ENCODE data around the gene ZNRF3.

Gene ZNRF3

DNA sequence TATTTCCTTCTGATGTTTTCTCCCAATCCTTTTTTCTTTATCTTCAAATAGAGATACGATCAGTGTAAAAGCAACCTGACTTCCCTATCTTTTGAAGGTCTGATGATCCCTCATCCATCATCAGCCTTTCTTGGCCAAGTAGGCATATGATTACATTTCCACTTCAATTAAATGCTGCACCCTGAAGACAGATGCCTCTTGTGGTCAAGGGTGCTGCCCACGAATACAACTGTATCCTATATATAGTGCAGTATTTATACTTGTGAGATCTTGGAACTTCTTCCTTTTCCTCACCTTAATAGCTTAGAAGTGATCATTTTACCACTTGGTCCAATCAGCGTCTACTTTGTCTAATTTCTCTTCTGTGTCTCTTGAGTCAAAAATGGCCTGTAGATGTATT, 9.3 kb upstream of the ZNRF3 start:
- Histone ChIP-seq H2BK12ac (ENCODE audit: low read length) (no peak overlapping the region), H3K27me3 (ENCODE audit: insufficient read depth, low read length) (no peaks in the 10 kb centered on the region), H3K4ac (ENCODE audit: low read depth, low read length) (no peak overlapping the region), H3K36me3 (ENCODE audit: control insufficient read depth in 1 of 2, insufficient read depth in 2 of 2, low read length in 2 of 2) (no peaks in the 10 kb centered on the region), H3K79me1 (ENCODE audit: low read length) (no peaks in the 10 kb centered on the region), H3K4me1 (ENCODE audit: control insufficient read depth in 1 of 2, insufficient read depth in 2 of 2, low read length in 2 of 2) (no peaks in the 10 kb centered on the region), H3K9me3 (ENCODE audit: insufficient read depth, low read depth, low read length) (peaks cover 1% of the 10 kb centered on the region), H4K12ac (ENCODE audit: low read depth, low read length) (no peak overlapping the region), H2AK5ac (ENCODE audit: low read length) (no peak overlapping the region), H2BK5ac (ENCODE audit: low read depth, low read length, poor library complexity) (no peak overlapping the region), H4K91ac (ENCODE audit: low read depth, low read length) (no peak overlapping the region), H3K9ac (ENCODE audit: low read length) (no peak overlapping the region), H3K18ac (ENCODE audit: low read length) (no peak overlapping the region), H3K4me3 (ENCODE audit: low read depth, low read length) (no peak overlapping the region), H3K27ac (ENCODE audit: low read depth, low read length) (no peak overlapping the region), H3K4me2 (ENCODE audit: low read length) (no peak overlapping the region), H3K79me2 (ENCODE audit: control insufficient read depth, insufficient read depth, low read length, poor library complexity) (no peaks in the 10 kb centered on the region), H2BK120ac (ENCODE audit: insufficient read depth, low read length, poor library complexity) (no peak overlapping the region), H4K8ac (ENCODE audit: low read depth, low read length) (no peak overlapping the region), H3K14ac (ENCODE audit: low read length) (no peak overlapping the region), H3K23ac (ENCODE audit: low read length) (no peak overlapping the region), H2AFZ (ENCODE audit: insufficient read depth, low read length, poor library complexity) (no peak overlapping the region)
- no CpG with 5 or more reads among the region's 3 CpGs for WGBS (ENCODE audit: extremely low coverage, insufficient coverage, insufficient read length)
- DNase-seq: no peak

DNA sequence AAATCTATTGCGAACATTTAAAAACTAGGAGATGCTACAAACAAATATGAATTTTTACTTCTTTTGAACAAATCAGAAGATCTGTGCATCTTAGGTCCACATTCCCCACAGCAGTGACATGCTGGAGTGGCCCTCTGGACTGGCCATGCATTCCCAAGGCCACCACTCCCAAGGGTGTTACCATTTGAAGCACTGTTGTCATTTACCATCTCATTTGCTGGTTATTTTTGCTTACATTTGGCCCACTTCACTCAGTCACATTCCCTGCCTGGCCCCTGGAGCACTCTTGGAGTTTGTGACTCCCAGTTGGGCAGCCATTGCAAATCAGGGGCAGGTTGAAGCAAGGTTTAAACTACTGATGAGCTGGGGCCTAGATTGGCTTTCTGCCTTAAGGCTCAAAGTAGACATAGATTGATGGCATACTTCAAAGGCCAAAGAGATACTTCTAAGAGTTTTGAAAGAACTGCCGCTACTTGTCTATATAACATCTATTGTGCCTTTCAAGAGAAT, 8.5 kb upstream of the ZNRF3 start:
- Histone ChIP-seq H3K79me1 (ENCODE audit: low read length) (no peaks in the 10 kb centered on the region), H4K12ac (ENCODE audit: low read depth, low read length) (no peak overlapping the region), H3K4me3 (ENCODE audit: low read depth, low read length) (no peak overlapping the region), H2AK5ac (ENCODE audit: low read length) (no peak overlapping the region), H3K36me3 (ENCODE audit: control insufficient read depth in 1 of 2, insufficient read depth in 2 of 2, low read length in 2 of 2) (no peaks in the 10 kb centered on the region), H3K27ac (ENCODE audit: low read depth, low read length) (no peak overlapping the region), H3K4me1 (ENCODE audit: control insufficient read depth in 1 of 2, insufficient read depth in 2 of 2, low read length in 2 of 2) (no peaks in the 10 kb centered on the region), H4K8ac (ENCODE audit: low read depth, low read length) (no peak overlapping the region), H3K4me2 (ENCODE audit: low read length) (no peak overlapping the region), H3K9ac (ENCODE audit: low read length) (no peak overlapping the region), H3K23ac (ENCODE audit: low read length) (no peak overlapping the region), H3K4ac (ENCODE audit: low read depth, low read length) (no peak overlapping the region), H4K91ac (ENCODE audit: low read depth, low read length) (no peak overlapping the region), H2BK120ac (ENCODE audit: insufficient read depth, low read length, poor library complexity) (no peak overlapping the region), H3K27me3 (ENCODE audit: insufficient read depth, low read length) (no peaks in the 10 kb centered on the region), H2AFZ (ENCODE audit: insufficient read depth, low read length, poor library complexity) (no peak overlapping the region), H2BK12ac (ENCODE audit: low read length) (no peak overlapping the region), H3K79me2 (ENCODE audit: control insufficient read depth, insufficient read depth, low read length, poor library complexity) (no peaks in the 10 kb centered on the region), H3K9me3 (ENCODE audit: insufficient read depth, low read depth, low read length) (peaks cover 1% of the 10 kb centered on the region), H2BK5ac (ENCODE audit: low read depth, low read length, poor library complexity) (no peak overlapping the region), H3K14ac (ENCODE audit: low read length) (no peak overlapping the region), H3K18ac (ENCODE audit: low read length) (no peak overlapping the region)
- no CpG with 5 or more reads among the region's 2 CpGs for WGBS (ENCODE audit: extremely low coverage, insufficient coverage, insufficient read length)
- peak; percentile 12 to 17 for DNase-seq

GRCh38 chr22:28882545-28882877, 861 bp upstream of the ZNRF3 start:
- Histone ChIP-seq H4K12ac (ENCODE audit: low read depth, low read length) (no peak overlapping the region), H3K9me3 (ENCODE audit: insufficient read depth, low read depth, low read length) (peaks cover 2% of the 10 kb centered on the region)
- WGBS (ENCODE audit: extremely low coverage, insufficient coverage, insufficient read length): no CpG with 5 or more reads among the region's 5 CpGs

DNA sequence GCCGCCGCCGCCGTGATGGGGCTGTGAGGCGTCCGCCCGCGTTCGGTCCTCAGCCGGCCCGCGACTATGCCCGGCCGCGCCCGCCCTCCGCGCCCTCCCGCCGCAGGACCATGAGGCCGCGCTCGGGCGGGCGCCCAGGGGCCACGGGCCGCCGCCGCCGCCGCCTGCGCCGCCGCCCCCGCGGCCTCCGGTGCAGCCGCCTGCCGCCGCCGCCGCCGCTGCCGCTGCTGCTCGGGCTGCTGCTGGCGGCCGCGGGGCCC, 215 bp downstream of the ZNRF3 start:
- Histone ChIP-seq H3K4me2 (ENCODE audit: low read length) (peak overlapping the region; percentile 91), H3K14ac (ENCODE audit: low read length) (peak overlapping the region; percentile 97), H3K23ac (ENCODE audit: low read length) (no peak overlapping the region), H3K18ac (ENCODE audit: low read length) (peak overlapping the region; percentile 98), H3K27me3 (ENCODE audit: insufficient read depth, low read length) (no peaks in the 10 kb centered on the region), H3K79me2 (ENCODE audit: control insufficient read depth, insufficient read depth, low read length, poor library complexity) (peaks cover 9% of the 10 kb centered on the region), H4K8ac (ENCODE audit: low read depth, low read length) (peak overlapping the region; percentile 91), H3K4ac (ENCODE audit: low read depth, low read length) (peak overlapping the region; percentile 86), H4K12ac (ENCODE audit: low read depth, low read length) (peak overlapping the region; percentile 82), H3K4me1 (ENCODE audit: control insufficient read depth in 1 of 2, insufficient read depth in 2 of 2, low read length in 2 of 2) (peaks cover 4 to 10% of the 10 kb centered on the region in 2 experiments), H3K36me3 (ENCODE audit: control insufficient read depth in 1 of 2, insufficient read depth in 2 of 2, low read length in 2 of 2) (no peaks in the 10 kb centered on the region), H2BK120ac (ENCODE audit: insufficient read depth, low read length, poor library complexity) (peak overlapping the region; percentile 89), H2AFZ (ENCODE audit: insufficient read depth, low read length, poor library complexity) (peak overlapping the region; percentile 88), H2AK5ac (ENCODE audit: low read length) (no peak overlapping the region), H3K4me3 (ENCODE audit: low read depth, low read length) (peak overlapping the region; percentile 93), H2BK5ac (ENCODE audit: low read depth, low read length, poor library complexity) (peak overlapping the region; percentile 86), H2BK12ac (ENCODE audit: low read length) (no peak overlapping the region), H3K27ac (ENCODE audit: low read depth, low read length) (peak overlapping the region; percentile 57), H3K9me3 (ENCODE audit: insufficient read depth, low read depth, low read length) (peaks cover 2% of the 10 kb centered on the region), H3K79me1 (ENCODE audit: low read length) (peaks cover 6% of the 10 kb centered on the region), H3K9ac (ENCODE audit: low read length) (no peak overlapping the region), H4K91ac (ENCODE audit: low read depth, low read length) (peak overlapping the region; percentile 96)
- WGBS (ENCODE audit: extremely low coverage, insufficient coverage, insufficient read length): no CpG with 5 or more reads among the region's 48 CpGs
- no peak for DNase-seq

More at GRCh38 chr22:28882545-28882877, 861 bp upstream of the ZNRF3 start:
- Histone ChIP-seq H3K4ac (ENCODE audit: low read depth, low read length) (no peak overlapping the region), H4K91ac (ENCODE audit: low read depth, low read length) (no peak overlapping the region), H2AK5ac (ENCODE audit: low read length) (no peak overlapping the region), H4K8ac (ENCODE audit: low read depth, low read length) (no peak overlapping the region), H2BK12ac (ENCODE audit: low read length) (no peak overlapping the region), H3K79me2 (ENCODE audit: control insufficient read depth, insufficient read depth, low read length, poor library complexity) (peaks cover 9% of the 10 kb centered on the region), H3K4me3 (ENCODE audit: low read depth, low read length) (peak overlapping the region; percentile 67), H3K14ac (ENCODE audit: low read length) (no peak overlapping the region), H3K27me3 (ENCODE audit: insufficient read depth, low read length) (no peaks in the 10 kb centered on the region), H2BK120ac (ENCODE audit: insufficient read depth, low read length, poor library complexity) (no peak overlapping the region), H3K36me3 (ENCODE audit: control insufficient read depth in 1 of 2, insufficient read depth in 2 of 2, low read length in 2 of 2) (no peaks in the 10 kb centered on the region), H3K4me1 (ENCODE audit: control insufficient read depth in 1 of 2, insufficient read depth in 2 of 2, low read length in 2 of 2) (peaks cover 4 to 10% of the 10 kb centered on the region in 2 experiments), H2AFZ (ENCODE audit: insufficient read depth, low read length, poor library complexity) (peak overlapping the region; percentile 32), H3K79me1 (ENCODE audit: low read length) (peaks cover 6% of the 10 kb centered on the region), H3K9ac (ENCODE audit: low read length) (no peak overlapping the region), H3K27ac (ENCODE audit: low read depth, low read length) (no peak overlapping the region), H3K18ac (ENCODE audit: low read length) (no peak overlapping the region), H2BK5ac (ENCODE audit: low read depth, low read length, poor library complexity) (no peak overlapping the region), H3K23ac (ENCODE audit: low read length) (no peak overlapping the region), H3K4me2 (ENCODE audit: low read length) (peak overlapping the region; percentile 62)
- DNase-seq: no peak
